SIG-M5 treated with dmso at 0.1 percent for 504 hours (cell line): ENCODE data around the gene BLNK.

ENCODE experiments used
- DNase-seq: peaks from one replicate; lab custom pipeline; 2025; ENCODE audit not compliant: unreplicated experiment; lab: John Stamatoyannopoulos, UW

The BLNK gene

DNA sequence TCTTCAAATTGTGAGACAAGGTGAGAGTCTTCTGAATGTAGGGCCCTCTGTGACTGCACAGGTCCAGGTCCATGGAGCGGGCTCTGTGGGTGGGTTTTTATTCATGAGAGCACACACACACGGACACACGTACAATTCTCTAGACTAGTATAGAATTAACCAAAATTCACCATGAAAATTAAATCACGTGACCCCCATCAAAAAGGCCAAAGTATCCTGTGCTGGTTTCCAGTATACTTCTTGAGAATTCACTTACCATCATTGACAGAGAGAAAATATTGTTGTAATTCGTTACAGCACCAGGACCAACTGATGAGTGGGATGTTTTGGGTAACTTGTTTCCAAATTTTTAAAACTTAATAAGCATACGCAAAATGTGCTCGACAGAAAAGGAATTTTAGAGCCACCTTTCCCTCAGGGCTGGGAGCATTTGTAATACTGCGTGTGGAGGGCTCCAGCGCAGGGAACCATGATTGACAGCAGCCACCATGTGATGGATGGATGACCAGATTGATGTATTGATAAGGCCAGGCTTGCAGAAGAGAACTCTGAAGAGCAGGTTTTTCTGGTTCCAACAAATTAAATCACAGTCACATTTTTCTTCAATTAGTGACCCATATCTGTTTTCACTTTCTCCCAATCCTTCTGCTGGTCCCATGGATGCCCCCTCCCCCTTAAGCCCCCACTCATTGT is 18.0 kb upstream of the BLNK start:
- DNase-seq, result no peak

DNA sequence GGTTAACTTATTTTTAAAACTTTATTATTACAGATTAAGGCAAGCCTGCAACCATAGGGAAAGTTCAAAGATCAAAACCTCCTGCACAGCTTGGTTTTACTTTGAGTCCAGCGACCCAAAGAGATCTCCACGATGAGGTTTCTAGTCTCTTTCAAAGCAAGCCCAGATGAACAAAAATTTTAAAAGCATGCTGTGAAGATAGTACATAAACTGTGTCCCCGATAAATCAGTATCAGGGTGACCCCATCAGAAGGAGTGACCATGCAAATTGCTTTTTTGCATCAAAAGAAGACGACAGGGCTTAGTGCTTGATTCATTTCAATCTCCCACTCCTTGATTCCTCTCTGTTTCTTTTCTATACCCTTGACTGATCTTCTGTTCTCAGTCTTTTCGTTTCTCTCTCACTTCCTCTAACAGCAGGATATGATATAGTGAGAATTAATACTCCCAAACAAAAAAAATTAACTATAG is 16.8 kb upstream of the BLNK start:
- no peak for DNase-seq

DNA sequence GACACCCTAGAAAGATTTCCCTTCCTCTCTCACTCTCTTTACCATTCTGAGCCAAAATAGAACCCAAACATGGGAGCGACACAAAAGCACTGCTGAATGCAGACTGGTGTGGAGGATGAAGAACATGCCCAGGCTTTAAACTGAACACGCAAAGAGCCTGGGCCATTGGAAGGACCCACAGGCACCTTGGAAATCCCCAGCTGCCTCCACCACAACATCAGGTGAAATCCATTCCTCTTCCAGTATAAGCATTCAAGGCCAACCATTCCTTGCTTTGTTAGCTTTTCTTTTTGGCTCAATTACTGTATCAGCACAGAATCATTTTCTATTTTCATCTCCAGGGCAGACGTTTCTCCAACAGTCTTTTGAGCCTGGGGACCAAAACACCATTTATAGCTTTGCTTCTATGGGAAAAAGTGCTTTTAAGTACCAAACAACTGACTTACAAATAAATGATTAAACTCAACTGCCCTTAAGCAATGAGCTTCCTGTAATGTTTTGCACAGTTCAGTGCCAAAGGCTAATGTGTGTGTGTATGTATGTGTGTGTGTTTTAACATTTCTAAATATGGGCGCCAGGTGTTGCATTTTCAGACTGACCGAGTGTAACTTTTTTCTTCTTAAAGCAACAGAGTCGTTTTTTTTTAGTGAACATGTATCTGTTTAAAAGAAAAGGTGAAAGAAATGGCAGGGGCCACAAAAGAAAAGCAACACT is 16.2 kb upstream of the BLNK start:
- DNase-seq, result no peak

DNA sequence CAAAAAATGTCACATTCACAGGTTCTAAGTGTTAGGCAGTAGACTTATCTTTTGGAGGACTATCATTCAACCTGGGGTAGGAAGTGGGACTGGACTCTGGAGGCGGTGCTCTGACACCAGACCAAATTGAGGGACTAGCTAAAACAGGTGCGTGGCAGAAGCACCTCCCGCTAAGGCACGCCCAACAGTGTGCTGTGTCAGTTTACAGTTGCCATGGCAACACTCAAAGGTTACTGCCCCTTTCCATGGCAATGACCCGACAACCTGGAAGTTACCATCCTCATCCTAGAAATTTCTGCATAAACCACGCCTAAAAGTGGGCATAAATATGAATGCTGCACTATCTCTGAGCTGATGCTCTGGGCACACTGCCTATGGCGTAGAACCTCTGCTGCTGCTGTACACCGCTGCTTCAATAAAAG is 14.0 kb upstream of the BLNK start:
- no peak for DNase-seq

DNA sequence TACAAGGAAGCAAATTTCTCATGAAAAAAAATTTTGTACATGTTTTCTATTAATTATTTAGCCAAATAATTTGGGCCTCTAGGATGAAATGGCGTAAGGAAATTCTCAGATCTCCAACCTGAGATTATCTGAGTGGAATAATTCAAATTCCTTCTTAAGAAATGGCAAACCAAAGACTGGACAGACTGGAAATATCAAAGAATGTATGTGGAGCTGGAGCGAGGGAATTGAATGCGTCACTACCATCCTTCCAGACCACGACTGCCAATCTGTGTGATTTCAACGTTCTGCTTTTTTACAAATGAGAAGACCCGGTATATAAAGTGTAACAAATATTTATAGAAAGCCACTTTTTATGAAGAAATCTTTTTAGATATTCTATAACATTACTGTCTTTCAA is 12.4 kb upstream of the BLNK start:
- peak; percentile 14 for DNase-seq

DNA sequence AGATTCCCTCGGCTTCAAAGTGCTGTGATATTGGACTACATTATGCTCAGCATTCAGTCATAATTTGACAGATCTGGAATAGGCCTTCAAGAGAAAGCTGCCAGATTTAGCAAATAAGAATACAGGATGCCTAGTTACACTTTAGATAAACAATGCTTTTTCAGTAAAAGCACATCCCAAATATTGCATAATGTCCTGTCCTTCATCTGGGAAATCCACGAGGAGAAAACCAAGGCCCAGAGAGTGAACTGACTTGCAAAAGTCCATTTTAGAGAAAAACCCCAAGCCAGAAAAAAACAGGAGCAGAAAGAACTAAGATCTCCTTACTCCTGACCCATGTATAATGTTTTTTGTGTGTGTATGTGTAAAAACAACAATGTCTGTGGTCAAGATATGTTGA is 12.0 kb upstream of the BLNK start:
- DNase-seq, result no peak

DNA sequence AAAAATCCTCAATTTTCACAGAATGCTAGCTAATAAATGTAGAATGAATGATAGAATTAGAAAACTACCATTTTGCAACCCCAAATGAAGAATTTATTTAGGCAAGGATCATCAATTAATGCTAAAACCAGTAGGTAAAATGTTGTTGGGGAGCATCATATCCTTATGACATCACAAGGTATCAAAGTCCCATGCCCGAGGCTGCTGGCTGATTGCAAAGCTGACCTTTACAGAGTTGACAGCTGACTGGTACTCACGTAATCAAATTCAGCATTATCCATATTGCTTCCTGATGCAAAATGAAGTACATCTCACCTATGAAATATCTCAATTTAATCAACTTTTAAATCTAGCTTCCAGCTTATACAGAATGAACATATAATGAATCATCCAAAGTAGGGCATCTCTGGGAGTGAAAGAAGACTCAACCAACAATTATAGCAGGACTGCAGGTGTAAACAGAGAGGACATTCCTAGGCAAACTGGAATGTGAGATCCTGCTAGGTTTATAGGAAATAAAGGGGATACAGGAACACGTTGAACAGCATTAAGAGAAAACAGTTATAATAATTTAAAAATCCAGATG is 10.2 kb upstream of the BLNK start:
- no peak for DNase-seq

DNA sequence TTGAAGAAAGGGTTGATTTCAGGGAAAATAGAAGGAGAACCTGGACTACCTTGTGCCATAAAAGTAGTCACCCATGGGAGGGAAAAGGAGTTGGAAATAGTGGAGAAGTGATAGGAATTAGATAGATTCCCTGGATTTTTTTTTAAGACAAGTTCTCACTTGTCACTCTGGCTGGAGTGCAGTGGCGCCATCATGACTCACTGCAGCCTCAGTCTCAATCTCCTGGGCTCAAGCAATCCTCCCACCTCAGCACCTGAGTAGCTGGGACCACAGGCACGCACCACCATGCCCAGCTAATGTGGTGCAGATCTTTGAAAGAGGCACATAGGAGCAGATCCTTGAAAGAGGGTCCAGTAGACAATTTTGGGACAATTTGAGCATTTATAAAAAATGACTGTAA is 9.5 kb upstream of the BLNK start:
- no peak for DNase-seq

DNA sequence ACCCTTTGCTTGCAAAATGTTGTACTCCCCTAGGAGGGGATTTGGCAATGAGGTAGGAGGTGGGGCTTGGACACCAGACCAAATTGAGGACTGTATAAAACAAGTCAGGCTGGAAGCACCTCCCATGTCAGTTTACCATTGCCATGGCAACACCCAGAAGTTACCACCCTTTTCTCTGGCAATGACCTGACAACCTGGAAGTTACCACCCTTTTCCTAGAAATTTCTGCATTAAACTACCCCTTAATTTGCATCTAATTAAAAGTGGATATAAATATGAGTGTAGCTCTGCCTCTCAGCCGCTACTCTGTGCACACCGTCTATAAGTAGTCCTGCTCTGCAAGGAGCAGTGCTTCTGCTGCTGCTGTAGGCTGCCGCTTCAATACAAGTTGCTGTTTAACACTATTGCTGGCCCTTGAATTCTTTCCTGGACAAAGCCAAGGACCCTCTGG is 7.8 kb upstream of the BLNK start:
- DNase-seq, result no peak

DNA sequence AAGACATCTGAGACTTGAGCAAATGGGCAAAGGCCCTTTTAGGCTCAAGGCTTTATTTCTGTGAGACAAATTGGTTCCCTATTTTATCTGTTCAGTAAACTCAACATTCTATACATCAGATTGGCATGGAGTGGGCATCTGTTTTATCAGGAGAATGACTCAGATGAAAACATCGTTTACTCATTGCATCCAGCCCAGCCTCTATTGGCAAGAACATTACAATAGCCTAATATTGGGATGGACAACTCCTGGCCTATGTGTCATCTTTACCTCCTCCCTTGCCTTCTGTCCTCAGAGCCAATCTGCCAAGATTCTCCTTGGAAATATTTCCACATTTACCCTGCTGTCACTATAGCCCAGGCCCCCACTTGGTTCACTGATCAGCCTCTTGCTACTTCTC is 5.5 kb upstream of the BLNK start:
- DNase-seq, result no peak

DNA sequence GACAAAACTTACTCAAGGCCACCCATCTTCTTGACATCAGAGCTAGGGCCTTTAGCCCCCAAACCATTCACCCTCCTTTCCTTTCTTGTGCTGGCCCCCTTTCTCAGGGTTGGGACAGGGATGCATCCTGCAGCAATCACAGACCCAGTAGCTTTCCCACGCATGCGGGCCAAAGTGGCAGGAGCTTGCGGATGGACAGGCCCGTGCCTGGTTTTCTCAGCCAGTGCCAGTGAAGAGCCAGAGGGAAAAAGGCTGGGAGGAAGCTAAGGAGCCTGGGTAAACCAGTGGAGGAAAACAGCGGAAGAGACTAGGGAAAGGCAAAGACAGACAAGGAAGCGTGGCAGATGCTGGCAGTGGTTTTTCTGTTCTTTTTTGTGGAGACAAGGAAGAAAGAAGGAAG is 5.1 kb upstream of the BLNK start:
- no peak for DNase-seq

DNA sequence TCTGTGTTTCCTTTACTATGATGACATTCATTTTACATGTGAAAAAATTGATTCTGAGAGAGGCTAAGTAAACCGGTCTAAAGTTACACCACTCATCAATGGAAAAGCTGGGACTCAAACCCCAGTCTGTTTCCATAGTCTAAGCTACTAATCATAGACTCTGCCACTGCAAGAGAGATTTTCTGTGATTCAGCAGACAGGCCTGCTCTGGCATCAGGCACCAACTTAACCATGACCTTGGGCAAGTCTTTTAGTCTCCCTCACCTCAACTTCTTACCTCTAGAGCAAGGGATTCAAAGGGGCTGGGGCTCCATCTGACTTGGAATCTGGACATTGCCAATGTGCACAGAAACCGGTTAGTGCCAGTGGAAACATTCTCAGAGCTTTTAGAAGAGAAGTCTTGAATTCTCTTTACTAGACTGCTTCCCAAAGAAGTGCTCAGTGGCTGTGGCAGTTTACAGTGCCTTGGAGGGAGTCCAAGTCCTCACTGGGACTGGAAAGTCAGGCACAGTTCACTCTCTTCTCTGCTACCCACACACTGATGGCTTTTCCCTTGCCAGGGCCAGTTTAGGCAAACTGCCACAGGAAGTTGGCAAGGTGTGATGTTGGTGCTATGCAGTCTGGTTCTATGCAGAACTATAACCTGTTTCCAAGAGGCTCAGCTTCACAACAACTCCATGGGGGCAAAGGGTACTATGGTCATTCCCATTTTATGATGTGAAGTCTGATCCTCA is 4.5 kb upstream of the BLNK start:
- DNase-seq, result no peak

DNA sequence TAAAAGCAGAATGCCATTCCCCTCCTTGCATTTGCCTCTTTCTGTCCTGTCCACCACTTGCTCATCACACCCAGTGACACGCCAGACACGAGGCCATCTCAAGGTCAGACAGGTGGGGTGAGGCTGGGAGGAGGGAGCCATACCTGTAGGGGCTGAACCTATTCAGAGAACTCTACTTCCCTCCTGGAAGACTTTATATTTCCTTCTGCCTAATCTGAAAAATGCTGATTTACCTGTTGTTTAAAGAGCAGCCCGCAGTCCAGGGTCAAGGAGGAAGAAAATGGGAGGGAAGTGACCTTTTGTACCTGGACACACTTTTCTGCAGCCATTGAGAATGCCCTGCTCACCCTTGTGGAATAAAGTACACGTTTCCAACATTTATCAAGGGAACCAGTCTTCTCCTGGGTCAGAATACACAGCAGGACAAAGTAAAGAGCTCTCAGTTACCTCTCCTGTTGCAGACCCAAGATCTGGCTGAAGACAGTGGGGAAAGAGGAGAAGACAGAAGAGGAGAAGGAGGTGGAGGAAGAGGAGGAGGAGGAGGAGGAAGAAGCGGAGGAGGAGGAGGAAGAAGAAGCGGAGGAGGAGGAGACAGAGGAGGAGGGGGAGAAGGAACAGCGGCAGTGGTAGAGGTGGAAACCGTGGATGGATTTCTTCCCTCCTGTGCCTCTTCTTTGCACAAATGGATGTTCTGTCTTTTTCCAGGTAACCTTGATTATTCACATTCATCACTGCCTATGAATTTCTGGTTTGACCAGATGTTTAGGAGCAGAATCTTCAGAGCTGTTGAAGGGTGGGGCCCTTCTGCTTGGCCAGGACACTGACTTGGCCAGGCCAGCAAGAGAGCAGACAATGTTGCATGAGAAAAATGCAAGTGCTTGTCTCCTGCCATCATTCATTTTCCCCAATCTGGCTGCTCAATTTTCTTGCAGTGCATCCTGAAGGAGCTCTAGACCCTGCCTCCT is 1.2 kb upstream of the BLNK start:
- DNase-seq, result no peak

DNA sequence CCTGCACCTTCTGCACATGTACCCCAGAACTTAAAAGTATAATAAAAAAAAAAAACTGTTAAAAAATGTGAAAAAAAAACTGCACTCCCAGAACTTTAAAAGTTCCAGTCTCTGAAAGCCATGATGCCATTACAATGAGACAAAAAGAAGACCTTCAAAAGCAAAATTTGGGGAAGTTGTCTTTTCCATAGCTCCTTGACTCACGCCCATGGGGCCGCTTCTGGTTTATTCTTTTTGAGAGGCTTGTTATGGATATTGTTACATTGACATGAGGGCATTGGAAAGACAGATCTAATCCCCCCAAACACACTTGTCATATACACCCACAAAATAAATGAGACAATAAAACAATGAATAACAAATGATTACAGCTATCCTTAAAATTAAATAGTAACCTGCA is 798 bp downstream of the BLNK start:
- no peak for DNase-seq

DNA sequence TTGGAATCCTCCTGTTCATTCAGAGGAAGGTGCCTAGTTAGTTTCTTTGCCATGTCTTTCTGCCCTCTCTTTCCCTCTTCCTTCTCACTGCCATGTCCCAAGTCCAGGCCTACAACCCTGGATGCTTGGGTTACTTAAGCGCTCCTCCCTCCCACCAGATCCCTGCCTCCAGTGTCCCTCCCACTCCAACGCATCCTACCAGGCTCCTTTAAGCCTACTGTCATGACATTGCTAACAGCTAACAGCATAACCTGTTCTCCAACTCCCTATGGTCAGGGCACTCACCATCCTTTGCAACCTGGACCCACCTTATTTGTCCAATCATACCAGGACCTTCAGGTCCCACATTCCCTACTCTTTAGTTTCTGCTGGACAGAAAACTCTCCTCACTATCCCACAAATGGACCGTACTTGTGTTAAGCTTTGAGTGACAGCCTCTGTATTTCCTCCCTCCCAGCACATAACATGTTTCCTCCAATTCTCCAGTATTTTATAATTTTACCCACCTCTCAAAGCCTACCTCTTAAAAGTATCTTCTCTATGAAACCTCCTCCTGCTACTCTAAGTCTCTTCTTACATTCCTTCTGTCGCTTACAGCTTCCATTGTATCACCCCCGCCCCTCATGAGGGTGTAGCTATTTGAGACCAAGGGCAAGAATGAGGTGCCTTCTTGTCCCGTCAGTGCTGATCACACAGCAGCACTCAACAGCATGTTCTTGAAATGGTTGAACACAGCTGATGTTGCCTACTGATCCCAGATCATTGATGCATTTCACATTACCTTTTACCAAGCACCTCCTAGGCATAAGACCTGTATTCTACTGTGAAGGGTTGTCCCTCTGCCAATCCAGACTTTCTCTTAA is 1.7 kb downstream of the BLNK start:
- DNase-seq, result no peak

DNA sequence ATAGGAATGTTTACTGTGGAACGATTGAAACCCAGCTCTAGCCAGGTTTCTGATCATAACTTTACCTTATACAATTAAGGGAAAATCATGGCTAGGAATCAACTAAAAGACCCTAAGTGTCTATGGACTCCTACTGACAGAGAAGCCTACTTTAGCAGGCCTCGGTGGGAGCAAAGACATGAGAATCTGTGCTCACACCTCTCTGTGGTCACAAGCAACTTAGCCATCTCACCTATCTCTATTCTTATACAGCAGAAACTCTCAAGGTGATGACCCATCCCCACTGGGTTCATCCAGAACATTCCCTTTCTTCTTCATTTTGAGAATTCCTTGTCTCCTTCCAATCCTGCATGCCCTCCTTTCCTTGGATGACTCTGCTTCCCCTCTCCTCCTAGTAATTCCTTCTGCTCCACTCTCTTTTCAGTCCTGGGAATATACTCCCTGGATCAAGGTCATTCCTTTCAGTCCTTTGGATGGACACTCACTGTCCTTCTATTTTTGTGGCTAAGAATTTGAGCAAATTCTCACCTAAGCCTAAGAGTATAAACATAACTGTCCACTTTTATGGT is 2.9 kb downstream of the BLNK start:
- DNase-seq, result no peak

DNA sequence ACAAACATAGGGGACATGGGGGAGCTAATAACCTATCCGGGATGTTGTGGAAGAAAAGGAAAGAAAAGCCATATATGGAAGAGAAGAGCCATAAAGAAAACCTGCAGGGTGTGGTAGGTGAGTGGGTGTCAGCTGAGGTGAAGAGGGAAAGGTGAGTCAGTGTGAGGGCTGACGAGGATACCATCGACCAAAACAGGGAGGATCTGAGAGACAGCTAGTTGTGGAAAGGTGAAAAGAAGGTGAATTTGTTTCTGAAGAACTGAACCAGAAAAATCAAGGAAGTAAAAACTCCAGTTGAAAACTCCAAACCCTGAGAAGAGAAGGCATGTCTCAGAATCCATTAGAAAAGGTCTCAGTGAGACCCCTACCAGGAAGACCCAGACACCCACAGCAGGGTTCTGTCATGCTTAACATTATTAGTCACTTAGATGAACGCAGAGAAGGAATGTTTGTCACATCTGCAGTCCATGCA is 4.1 kb downstream of the BLNK start:
- DNase-seq, result no peak

DNA sequence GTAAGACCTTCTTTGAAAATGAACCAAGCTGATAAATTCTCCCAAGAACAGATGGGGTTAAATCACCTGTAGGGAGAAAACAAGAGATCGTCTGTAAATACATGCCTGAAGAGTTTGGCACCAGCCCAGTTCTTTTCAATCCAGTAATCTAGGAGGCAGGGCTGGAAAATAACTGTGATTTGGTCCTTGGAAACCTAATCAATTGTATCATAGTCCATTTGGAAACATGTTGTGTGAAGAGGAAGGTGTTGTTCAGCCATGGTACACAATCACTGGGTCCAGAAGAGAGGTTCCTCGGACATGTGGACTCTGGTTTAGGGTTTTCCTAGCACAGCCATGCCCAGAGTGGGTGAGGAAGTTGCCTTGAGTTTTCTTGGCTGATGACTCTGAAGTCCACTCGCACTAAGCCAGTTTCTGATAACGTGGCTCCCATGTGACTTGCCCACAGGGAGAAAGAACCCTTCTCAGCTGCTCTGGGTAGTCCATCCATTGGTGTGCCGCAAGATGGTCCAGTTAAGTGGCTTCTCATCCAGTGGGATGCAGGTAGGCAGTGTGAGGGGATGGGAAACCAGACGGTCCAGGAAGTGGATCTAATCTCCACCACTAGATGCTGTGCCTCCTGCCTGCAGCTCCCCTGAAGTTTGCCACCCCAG is 5.1 kb downstream of the BLNK start:
- DNase-seq, result no peak

DNA sequence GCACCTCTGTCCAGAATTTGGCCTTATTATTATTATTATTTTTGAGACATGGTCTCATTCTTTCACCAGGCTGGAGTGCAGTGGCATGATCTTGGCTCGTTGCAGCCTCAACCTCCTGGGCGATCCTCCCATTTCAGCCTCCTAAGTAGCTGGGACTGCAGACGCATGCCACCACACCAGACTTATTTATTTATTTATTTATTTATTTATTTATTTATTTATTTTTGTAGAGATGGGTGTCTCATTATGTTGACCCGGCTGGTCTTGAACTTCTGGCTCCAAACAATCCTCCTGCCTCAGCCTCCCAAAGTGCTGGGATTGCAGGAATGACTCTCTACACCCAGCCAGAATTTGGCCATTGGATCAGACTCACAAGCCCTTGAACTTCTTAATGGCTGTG is 6.4 kb downstream of the BLNK start:
- no peak for DNase-seq
